ENCODE results near the gene MGAT5.

The MGAT5 gene

DNA sequence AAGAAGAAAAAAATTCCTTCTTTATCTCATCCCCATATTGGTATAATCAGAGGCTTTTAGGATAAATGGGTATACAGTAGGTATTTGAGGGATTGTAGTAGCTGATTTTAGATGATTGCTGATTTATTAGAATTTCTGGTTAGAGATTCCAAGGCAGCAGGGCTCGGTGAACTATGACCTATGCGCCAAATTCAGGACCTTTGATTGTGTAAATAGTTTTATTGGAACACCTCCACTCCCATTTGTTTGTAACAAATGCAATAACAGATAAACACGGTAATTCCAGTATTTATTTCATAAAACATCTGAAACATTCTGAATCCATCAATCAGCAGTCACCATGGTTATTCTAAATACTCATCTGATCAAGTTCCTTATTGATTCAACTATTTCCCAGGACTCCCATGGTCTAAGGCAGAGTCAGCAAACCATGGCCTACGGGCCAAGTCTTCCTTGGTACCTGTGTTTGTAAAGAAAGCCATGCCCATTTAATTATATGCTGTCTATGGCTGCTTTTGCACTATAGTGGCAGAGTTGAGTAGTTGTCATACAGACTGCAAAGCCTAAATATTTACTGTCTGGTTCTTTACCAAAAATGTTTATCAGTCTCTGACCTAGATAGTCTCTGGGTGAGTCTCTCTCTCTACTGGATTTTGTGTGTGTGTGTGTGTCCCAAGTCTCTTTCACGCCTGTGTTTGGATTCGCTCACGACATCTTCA is 4.3 kb downstream of the MGAT5 start:
- no peak for DNase-seq

DNA sequence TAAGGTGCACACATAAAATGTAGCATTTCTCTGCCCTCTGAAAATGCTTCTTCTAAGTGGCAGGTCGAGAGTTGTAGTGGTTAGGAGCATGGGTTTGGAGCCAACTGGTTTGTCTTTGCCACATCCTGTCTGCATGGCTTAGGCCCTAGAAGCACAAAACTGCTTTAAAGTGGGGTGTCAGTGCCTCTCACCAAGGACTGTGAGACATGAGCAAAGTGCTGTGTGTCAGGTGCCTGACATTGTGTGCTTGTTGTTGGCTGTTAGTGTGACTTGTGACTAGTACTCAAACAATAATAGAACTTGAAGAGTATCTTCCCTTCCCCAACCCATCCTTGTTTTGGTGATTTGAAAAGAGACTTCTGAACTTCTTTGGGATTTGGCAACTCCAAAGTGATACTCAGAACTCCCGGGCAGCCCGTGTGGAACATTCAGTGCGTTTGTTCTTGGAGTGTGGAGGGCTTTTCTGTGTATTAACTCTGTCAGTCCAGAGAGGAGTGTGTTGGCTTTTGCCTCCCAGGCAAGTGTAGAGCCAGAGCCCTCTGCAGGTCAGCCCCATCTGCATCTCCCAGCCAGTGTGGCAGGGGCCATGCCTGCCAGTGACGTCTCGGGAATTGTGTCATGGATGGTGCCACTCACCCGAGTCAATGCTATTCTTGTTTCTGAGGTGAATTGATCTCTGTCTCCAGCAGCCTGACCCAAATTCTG is 5.0 kb downstream of the MGAT5 start:
- DNase-seq, result no peak

DNA sequence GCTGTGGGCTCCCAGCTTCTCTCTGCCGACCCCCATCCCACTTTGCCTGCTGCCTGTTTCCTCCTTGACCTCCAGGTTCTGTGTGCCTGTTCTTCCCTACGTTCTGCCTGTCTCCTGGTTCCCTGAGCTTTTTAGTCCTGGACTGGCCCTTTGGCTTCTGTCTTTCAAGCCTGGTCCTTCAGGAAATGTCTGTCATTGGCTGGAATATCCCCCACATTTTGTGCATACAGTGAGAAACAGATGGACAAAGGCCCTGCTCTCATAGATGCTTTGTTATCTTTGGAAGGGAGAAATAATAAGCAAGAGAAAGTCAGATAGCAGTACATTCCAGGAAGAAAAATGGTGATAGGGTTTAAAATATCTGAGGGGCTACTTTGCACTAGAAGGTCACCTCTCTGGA is 5.7 kb downstream of the MGAT5 start:
- no peak for DNase-seq

DNA sequence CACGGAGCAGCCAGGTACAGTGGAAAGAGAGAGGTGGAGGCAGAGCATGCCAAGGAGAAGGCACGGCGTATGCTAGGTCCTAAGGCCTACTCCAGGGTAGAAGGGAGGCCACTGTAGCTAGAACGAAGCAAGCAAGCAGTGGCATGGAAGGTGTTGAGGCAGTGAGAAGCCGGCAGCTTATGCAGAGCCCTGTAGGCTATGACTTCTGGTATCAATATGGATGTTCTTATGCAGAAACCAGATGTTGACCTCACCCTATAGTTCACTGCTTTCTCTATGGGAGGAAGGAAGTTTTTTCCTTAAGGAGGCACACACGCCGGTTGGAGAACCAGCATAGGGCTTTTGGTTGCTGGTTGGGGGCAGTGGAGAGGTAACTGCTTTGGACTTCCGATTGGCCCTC is 6.1 kb downstream of the MGAT5 start:
- DNase-seq, result no peak

GRCh38 chr2:134260713-134261112 is 6.8 kb downstream of the MGAT5 start:
- DNase-seq, result no peak

DNA sequence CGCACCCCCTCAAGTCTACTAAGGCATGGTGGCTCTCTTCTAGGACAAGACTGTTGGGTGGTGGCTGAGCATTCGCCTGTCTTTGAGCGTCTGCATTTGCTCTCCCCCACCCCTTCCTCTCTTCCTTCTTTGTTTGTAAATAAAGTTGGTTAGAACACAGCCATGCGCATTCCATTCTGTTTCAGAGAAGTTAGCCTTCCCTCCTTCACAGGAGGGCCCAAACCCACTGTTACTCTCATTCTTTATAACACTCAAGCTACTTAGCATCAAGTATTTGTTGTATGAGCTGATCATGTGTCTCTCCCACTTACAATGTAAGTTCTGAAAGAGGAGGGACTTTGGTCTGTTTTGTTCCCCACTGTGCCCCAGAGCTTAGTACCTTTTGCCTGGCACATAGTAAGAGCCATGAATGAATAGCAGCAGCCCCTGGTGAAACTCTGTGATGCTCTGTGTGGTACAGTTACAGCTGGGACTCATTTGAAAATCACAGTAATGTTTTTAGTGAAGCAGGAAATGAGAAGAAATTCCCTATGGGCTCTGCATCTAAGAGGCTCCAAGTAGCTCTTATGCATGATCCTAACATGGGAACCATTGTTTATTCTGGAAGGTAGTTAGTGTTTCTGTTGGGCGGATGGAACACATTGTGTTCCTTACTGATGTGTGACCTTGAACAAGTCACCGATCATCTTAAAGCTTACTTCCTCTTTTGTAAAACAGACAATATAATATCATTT is 7.7 kb downstream of the MGAT5 start:
- DNase-seq, result no peak

- no peak for DNase-seq
Observed at GRCh38 chr2:134262684-134263083, 8.8 kb downstream of the MGAT5 start.

GRCh38 chr2:134268265-134268664 is 14.4 kb downstream of the MGAT5 start:
- DNase-seq, result no peak

- no peak for DNase-seq
Observed at GRCh38 chr2:134269230-134269629, 15.4 kb downstream of the MGAT5 start.

GRCh38 chr2:134269972-134270735 is 16.3 kb downstream of the MGAT5 start:
- DNase-seq, result no peak

DNA sequence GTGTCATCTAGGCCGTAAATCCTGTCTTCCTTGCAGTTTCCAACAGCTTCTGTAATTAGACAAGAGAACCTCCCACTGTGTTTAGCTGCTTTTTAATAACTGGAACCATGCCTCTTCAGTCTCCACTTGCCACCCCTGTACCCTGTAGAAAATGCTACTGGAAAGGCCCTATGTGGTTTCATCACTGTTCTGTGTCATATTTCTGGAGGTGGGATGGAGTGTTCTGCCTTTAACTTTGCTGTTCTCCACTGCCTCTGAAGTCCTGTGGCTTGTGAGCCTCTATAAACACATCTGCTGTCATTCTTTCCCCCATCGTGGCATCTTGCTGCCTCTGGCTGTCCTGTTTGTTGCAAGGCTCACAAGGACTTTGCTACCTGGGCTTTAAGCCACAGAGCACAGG is 17.9 kb downstream of the MGAT5 start:
- DNase-seq, result no peak

- DNase-seq, result no peak
Observed at GRCh38 chr2:134272806-134273205, 18.9 kb downstream of the MGAT5 start.

- DNase-seq, result no peak
Observed at GRCh38 chr2:134273256-134273983, 19.5 kb downstream of the MGAT5 start.

DNA sequence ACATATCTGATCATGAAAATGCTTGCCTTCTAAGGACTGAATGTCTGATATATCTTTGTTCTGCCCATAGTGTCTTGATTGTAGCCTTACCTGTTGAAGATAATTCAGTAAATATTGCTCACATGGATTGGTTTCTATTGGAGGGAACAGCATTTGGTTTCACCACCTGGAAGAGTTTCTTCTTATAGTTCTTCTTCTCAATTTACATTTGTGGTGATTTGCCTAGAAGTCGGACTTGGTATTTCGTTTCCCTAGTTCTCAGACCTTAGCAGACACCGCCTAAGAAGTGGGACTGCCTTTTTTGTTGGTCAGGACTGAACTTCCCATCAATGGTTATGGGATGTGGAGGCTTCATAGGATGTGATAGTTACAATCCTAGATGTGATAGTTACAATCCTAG is 20.2 kb downstream of the MGAT5 start:
- no peak for DNase-seq

DNA sequence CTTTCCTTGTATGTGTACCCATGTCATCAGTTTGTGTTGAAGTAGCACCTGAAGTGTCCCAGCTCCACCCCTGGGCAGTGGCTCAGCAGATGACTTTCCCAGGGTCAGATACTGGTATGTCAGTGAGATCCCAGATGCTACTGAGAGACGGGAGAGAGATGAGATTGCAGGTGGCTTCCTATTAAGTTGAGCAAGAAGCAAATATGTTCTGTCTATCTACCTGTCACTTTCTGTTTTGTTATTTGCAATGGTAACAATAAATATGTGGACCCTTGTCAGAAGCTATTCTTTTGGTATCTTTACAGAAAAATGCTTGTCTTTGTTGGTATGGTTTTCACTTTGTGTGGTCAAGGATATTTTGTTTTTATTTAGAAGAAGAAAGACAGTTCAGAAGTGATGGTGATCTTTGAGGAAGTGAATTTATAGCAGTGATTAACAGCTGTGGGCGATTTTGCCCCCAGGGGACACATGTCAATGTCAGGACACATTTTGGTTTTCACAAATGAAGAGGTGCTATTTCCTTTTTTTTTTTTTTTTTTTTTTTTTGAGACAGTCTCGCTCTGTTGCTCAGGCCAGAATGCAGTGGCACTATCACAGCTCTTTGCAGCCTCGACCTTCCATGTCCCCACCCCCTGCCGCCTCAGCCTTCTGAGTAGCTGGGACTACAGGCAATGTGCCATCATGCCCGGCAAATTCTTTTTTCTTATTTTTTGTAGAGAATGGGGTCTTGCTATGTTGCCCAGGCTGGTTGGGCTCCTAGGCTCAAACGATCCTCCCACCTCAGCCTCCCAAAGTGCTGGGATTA is 21.4 kb downstream of the MGAT5 start:
- no peak for DNase-seq

DNA sequence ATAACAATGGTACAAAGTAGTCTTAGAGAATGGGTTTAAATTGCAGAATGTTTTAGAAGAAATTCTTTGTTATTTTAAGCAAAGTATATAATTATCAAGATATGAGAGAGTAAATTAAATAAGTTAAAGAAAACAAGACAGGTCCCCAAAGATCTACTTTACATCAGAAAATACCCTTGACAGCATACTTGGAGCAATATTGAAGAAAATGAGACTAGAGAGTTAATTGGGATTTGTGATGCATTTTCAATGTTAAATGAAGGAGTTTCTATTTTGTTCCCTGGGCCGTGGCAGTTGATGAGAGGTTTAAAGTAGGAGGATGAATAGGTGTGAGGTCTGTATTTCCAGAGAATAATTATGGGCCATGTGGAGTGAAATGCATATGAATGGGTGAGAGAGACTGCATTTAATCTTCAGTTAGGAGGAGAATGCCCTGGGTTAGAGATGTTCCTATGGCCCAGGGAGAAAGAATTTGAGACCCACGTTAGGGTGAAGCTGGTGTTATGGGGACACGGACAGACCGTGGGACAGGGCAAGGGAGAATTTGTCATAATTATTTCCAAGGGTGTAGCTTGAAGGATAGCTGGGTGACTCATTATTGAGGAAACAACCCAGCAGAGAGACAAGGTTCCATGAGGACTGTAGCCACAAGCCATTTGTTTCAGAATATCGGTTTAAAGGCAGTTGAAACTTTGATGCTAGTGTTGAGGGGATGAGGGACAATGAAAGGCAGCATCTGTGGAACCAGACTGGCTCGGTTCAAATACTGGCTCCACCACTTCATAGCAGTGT is 22.7 kb downstream of the MGAT5 start:
- DNase-seq, result no peak

- DNase-seq, result no peak
Observed at GRCh38 chr2:134277223-134277622, 23.4 kb downstream of the MGAT5 start.

DNA sequence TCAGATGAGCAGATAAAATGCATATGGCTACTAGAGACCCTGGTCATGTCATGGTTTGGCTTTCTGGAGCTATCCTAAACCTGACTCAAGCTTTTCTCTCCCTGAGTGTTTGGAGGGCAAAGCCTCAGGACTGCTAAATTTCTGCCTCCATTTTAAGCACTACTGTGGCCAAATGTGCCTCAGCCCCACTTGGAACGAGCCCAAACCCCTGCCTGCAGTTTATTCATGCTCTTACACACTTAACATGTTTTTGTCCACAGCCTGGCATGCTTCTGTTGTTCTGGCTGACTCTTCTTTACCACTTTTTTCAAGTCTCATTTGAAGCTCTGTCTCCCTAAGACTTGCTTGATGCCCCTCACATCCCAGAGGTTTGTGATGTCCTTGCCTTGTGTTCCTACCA is 24.7 kb downstream of the MGAT5 start:
- DNase-seq, result no peak

GRCh38 chr2:134279417-134279816 is 25.5 kb downstream of the MGAT5 start:
- no peak for DNase-seq

DNA sequence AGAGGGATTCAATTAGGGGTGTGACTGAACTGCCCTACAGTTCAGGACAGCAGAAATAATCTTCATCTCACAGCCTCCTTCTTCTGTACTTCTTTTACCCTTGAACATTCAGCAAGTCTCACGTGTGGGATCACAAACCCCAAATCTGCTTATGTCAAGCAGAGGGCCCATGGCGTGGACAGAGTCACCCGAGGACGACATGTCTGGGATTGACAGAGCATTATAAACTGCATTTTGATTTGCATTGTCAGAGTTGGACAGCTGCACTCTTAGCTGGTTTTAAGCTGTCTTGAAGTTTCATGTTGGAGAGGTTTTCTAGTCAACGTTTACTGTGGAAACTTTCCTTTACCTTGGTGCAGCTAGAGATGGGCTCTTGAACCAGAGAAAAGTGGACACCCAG is 26.4 kb downstream of the MGAT5 start:
- DNase-seq, result no peak

- no peak for DNase-seq
Observed at GRCh38 chr2:134280726-134281125, 26.9 kb downstream of the MGAT5 start.
